H1 (cell line): ENCODE results near the gene KIF4A. TPM values are rescaled to one million over a fixed set of nuclear protein-coding genes. Genes with fewer than 3 reads are reported as not detected.

Experiments
- polyA plus RNA-seq, 7 experiments: library from polyadenylated mRNA; depleted of rRNA in 3 of 7; stranded (reverse) in 5 of 7; unstranded in 2 of 7; fragments of >200 nt in 5 of 7; fragments of 200-250 nt in 2 of 7; gene quantifications; 1 replicate in 5 of 7; 2 replicates in 1 of 7; 4 replicates in 1 of 7; pipeline versions ENCODE4 v1.2.1 to v1.2.3, GENCODE V29; 2011 to 2013; ENCODE audit warnings: missing spikeins in 2 of 7, mixed read lengths in 2 of 7
- small RNA-seq: library from polyadenylated mRNA; stranded (forward); fragments of <200 nt; extraction: miRNeasy Mini kit (QIAGEN cat#:217004); gene quantifications from one replicate; pipeline ENCODE3, GENCODE V24; 2013; ENCODE audit not compliant: insufficient read depth
- total RNA-seq: library from RNA; stranded (reverse); fragmentation: NEBNext Ultra II Directional; extraction: Animal tissue kit (Norgen Biotek cat#: 25700); gene quantifications from 2 replicates; pipeline ENCODE4 v1.2.1, GENCODE V29; 2021

The KIF4A gene
- total and polyA plus RNA-seq, 2 of the 8 experiments (the other 6 are each of a cell fraction or from before 2014, with no cell fraction given): 10.9 to 35.7 TPM

Small RNA genes lying within 50 kb of the gene (small RNA-seq; reads per million reads assigned to genes)
- gene RNA5SP507 (1.0 reads per million), gene RNU4-81P (not detected), gene RNY4P23 (4.5 reads per million, percentile 57 among the genes with 10 or more reads in this experiment)

Other genes starting within 250 kb of the KIF4A start
- gene AWAT2, start 240.2 kb upstream of the KIF4A start, total RNA-seq: not detected in 2 replicates
- gene AWAT2, start 240.2 kb upstream of the KIF4A start, polyA plus RNA-seq (2011; rRNA removed): not detected in 2 replicates
- gene OTUD6A, start 227.6 kb upstream of the KIF4A start, total RNA-seq: 0.17 TPM in 1 of 2 replicates, not detected in the other
- gene OTUD6A, start 227.6 kb upstream of the KIF4A start, polyA plus RNA-seq (2011; rRNA removed): 0.09 and 0.27 TPM in 2 replicates
- gene IGBP1, start 156.7 kb upstream of the KIF4A start, total RNA-seq: 40.5 and 45.4 TPM in 2 replicates
- 28.0 and 41.3 TPM in 2 replicates for gene IGBP1, start 156.7 kb upstream of the KIF4A start, polyA plus RNA-seq (2011; rRNA removed)
- not detected in 2 replicates for gene DGAT2L6, start 112.6 kb upstream of the KIF4A start, total RNA-seq
- gene DGAT2L6, start 112.6 kb upstream of the KIF4A start, polyA plus RNA-seq (2011; rRNA removed): not detected in 2 replicates
- not detected in 2 replicates for gene AWAT1, start 55.4 kb upstream of the KIF4A start, total RNA-seq
- not detected in 2 replicates for gene AWAT1, start 55.4 kb upstream of the KIF4A start, polyA plus RNA-seq (2011; rRNA removed)
- gene P2RY4, start 29.9 kb upstream of the KIF4A start, total RNA-seq: not detected in 2 replicates
- gene P2RY4, start 29.9 kb upstream of the KIF4A start, polyA plus RNA-seq (2011; rRNA removed): 0.38 and 0.55 TPM in 2 replicates
- gene ARR3, start 21.8 kb upstream of the KIF4A start, total RNA-seq: not detected in 2 replicates
- gene ARR3, start 21.8 kb upstream of the KIF4A start, polyA plus RNA-seq (2011; rRNA removed): not detected in 2 replicates
- not detected in 2 replicates for gene RAB41, start 7.9 kb upstream of the KIF4A start, total RNA-seq
- not detected in 2 replicates for gene RAB41, start 7.9 kb upstream of the KIF4A start, polyA plus RNA-seq (2011; rRNA removed)
- 29.1 and 31.5 TPM in 2 replicates for gene PDZD11, start 177 bp upstream of the KIF4A start, total RNA-seq
- gene PDZD11, start 177 bp upstream of the KIF4A start, polyA plus RNA-seq (2011; rRNA removed): 37.6 and 55.9 TPM in 2 replicates
- 25.6 and 27.6 TPM in 2 replicates for gene GDPD2, start 133.2 kb downstream of the KIF4A start, total RNA-seq
- 68.3 and 75.5 TPM in 2 replicates for gene GDPD2, start 133.2 kb downstream of the KIF4A start, polyA plus RNA-seq (2011; rRNA removed)
- 57.1 and 63.8 TPM in 2 replicates for gene DLG3, start 154.7 kb downstream of the KIF4A start, total RNA-seq
- gene DLG3, start 154.7 kb downstream of the KIF4A start, polyA plus RNA-seq (2011; rRNA removed): 22.4 and 29.2 TPM in 2 replicates